Fibroblast of the conjunctiva (primary cell): ENCODE results near the gene KRT26.
A peak's percentile ranks its signal among the peaks of the same experiment; 100 is the strongest.

Experiments
- DNase-seq: peaks from one replicate; pipeline ENCODE4 v3.0.0-alpha.2; 2010; ENCODE audit warnings: low read depth

The KRT26 gene

GRCh38 chr17:40727447-40728231 is 44.4 kb downstream of the KRT26 start:
- peak; percentile 33 for DNase-seq

- DNase-seq = peak; percentile 9
Measured at GRCh38 chr17:40726919-40727318, 45.1 kb downstream of the KRT26 start.

GRCh38 chr17:40724656-40725055 is 47.3 kb downstream of the KRT26 start:
- DNase-seq = no peak

GRCh38 chr17:40722241-40722640 is 49.8 kb downstream of the KRT26 start:
- DNase-seq = no peak

- DNase-seq = no peak
Measured at GRCh38 chr17:40720899-40721298, 51.1 kb downstream of the KRT26 start.

DNA sequence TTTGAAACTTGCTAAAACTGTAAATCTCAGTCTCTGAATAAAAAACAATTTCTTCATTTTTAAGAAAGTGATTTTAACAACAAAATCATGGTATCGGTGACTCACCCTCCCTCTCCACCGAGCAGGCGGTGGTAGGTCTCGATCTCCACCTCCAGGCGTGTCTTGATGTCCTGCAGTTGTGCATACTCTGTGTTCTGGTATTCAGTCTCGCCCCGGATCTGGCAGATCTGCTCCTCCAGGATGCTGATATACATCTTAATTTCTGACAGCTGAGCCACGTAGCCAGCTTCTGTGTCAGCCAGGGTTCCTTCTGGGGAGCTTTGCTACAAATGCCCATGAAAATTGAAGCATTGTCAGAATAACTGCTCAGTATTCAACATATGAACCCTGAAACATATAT is 53.1 kb downstream of the KRT26 start:
- DNase-seq = no peak

GRCh38 chr17:40717776-40718175 is 54.2 kb downstream of the KRT26 start:
- no peak for DNase-seq
